CD4-positive, alpha-beta T cell treated with Interleukin-17A for 4 hours (primary cell): Measurements from ENCODE around the gene RBFOX2.
"Not testable (repeated sequence)": the region's sequence is repeated elsewhere in the genome, so short reads cannot be mapped to it uniquely, and the experiment has no call there.

ENCODE experiments used
- DNase-seq: peaks from one replicate; pipeline ENCODE4 v3.0.0-alpha.2; 2020; ENCODE audit warnings: mixed read lengths

The RBFOX2 gene

GRCh38 chr22:36028646-36029405, at the start of gene RBFOX2:
RBFOX2 (minus strand) TSS chr22:36028824; CDS start chr22:36028425, 399 bp downstream.
- DNase-seq, result peak; percentile 79

GRCh38 chr22:36077271-36077670, 48.6 kb upstream of the RBFOX2 start:
- DNase-seq, result no peak

- no peak for DNase-seq
Measured at GRCh38 chr22:36075724-36076123, 47.1 kb upstream of the RBFOX2 start.

GRCh38 chr22:36075230-36075629, 46.6 kb upstream of the RBFOX2 start:
- DNase-seq, result no peak

GRCh38 chr22:36073476-36073875, 44.9 kb upstream of the RBFOX2 start:
- DNase-seq, result no peak

- not testable (repeated sequence) for DNase-seq
Measured at GRCh38 chr22:36070645-36071044, 42.0 kb upstream of the RBFOX2 start.

- no peak for DNase-seq
Measured at GRCh38 chr22:36069368-36069767, 40.7 kb upstream of the RBFOX2 start.

- DNase-seq, result no peak
Measured at GRCh38 chr22:36068776-36069344, 40.2 kb upstream of the RBFOX2 start.

- DNase-seq, result no peak
Measured at GRCh38 chr22:36067235-36067558, 38.6 kb upstream of the RBFOX2 start.

GRCh38 chr22:36065775-36066544, 37.3 kb upstream of the RBFOX2 start:
- DNase-seq, result peak; percentile 73

GRCh38 chr22:36065462-36065774, 36.8 kb upstream of the RBFOX2 start:
- no peak for DNase-seq

GRCh38 chr22:36064358-36064757, 35.7 kb upstream of the RBFOX2 start:
- no peak for DNase-seq

GRCh38 chr22:36056980-36057379, 28.4 kb upstream of the RBFOX2 start:
- no peak for DNase-seq

- DNase-seq, result no peak
Measured at GRCh38 chr22:36055376-36056295, 27.0 kb upstream of the RBFOX2 start.

- DNase-seq, result not testable (repeated sequence)
Measured at GRCh38 chr22:36054446-36054845, 25.8 kb upstream of the RBFOX2 start.

- DNase-seq, result no peak
Measured at GRCh38 chr22:36053242-36054147, 24.9 kb upstream of the RBFOX2 start.

GRCh38 chr22:36052505-36052941, 23.9 kb upstream of the RBFOX2 start:
- DNase-seq, result peak; percentile 18

GRCh38 chr22:36049678-36049997, 21.0 kb upstream of the RBFOX2 start:
- DNase-seq, result no peak

- DNase-seq, result no peak
Measured at GRCh38 chr22:36048911-36049677, 20.5 kb upstream of the RBFOX2 start.

GRCh38 chr22:36044517-36044916, 15.9 kb upstream of the RBFOX2 start:
- not testable (repeated sequence) for DNase-seq

- DNase-seq, result no peak
Measured at GRCh38 chr22:36042240-36042639, 13.6 kb upstream of the RBFOX2 start.
